Upper lobe of right lung (tissue), 1 donor: ENCODE data around the gene CFTR. TPM values are rescaled to one million over a fixed set of nuclear protein-coding genes. Genes with fewer than 3 reads are reported as not detected.
A peak's percentile ranks its signal among the peaks of the same experiment; 100 is the strongest.

Experiments
- ATAC-seq: fragments of 200-7000 bp; cut with Tn5 transposase; one replicate; pipeline ENCODE4 v1.9.1; 2020; ENCODE audit warnings: mild to moderate bottlenecking, moderate library complexity
- DNase-seq: peaks from one replicate; pipeline ENCODE4 v3.0.0-alpha.2; 2020
- H3K27ac ChIP-seq: fragments of 200-600 bp; one replicate; pipeline ENCODE4 v1.8.0; 2022
- H3K27me3 ChIP-seq: fragments of 200-600 bp; one replicate; pipeline ENCODE4 v1.8.0; 2022; ENCODE audit warnings: mild to moderate bottlenecking
- H3K36me3 ChIP-seq: fragments of 200-600 bp; one replicate; pipeline ENCODE4 v1.8.0; 2022
- H3K4me1 ChIP-seq: fragments of 200-600 bp; one replicate; pipeline ENCODE4 v1.8.0; 2022
- H3K4me3 ChIP-seq: fragments of 200-600 bp; one replicate; pipeline ENCODE4 v1.8.0; 2022; ENCODE audit warnings: mild to moderate bottlenecking
- H3K9me3 ChIP-seq: fragments of 200-600 bp; one replicate; pipeline ENCODE4 v1.8.0; 2022
- intact Hi-C: fragments of 100-400 bp; cut with DNase I; formaldehyde crosslinking; loops from one replicate; pipeline ENCODE4 v1.11.0; 2022
- total RNA-seq: library from RNA; stranded (reverse); fragmentation: NEBNext Ultra II Directional; extraction: Animal tissue kit (Norgen Biotek cat#: 25700); gene quantifications from one replicate; pipeline ENCODE4 v1.2.1, GENCODE V29; 2021
- TF ChIP-seq, protein P1 (sequence below): fragments of 200-600 bp; IDR thresholded peaks from one replicate; pipeline ENCODE4 v1.8.0; 2022; ENCODE audit warnings: antibody characterized with exemption
- donor health status: DM: no; HTN: yes; CAD: no; lungs with severe emphysema.

Gene CFTR
- total RNA-seq, 1 donor from 2014 or later = 28.0 TPM

GRCh38 chr7:117675497-117676435, 195.9 kb downstream of the CFTR start:
- no peak overlapping the region for H3K4me3 ChIP-seq
- no peak overlapping the region for H3K27ac ChIP-seq
- DNase-seq (no peak), ATAC-seq (no peak)
- TF ChIP-seq, protein P1, sequence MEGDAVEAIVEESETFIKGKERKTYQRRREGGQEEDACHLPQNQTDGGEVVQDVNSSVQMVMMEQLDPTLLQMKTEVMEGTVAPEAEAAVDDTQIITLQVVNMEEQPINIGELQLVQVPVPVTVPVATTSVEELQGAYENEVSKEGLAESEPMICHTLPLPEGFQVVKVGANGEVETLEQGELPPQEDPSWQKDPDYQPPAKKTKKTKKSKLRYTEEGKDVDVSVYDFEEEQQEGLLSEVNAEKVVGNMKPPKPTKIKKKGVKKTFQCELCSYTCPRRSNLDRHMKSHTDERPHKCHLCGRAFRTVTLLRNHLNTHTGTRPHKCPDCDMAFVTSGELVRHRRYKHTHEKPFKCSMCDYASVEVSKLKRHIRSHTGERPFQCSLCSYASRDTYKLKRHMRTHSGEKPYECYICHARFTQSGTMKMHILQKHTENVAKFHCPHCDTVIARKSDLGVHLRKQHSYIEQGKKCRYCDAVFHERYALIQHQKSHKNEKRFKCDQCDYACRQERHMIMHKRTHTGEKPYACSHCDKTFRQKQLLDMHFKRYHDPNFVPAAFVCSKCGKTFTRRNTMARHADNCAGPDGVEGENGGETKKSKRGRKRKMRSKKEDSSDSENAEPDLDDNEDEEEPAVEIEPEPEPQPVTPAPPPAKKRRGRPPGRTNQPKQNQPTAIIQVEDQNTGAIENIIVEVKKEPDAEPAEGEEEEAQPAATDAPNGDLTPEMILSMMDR = no peak
- H3K36me3 ChIP-seq = no peaks in the 10 kb centered on the region
- no peaks in the 10 kb centered on the region for H3K27me3 ChIP-seq
- H3K9me3 ChIP-seq = no peaks in the 10 kb centered on the region
- H3K4me1 ChIP-seq = no peaks in the 10 kb centered on the region
- intact Hi-C loops = no loop called here

DNA sequence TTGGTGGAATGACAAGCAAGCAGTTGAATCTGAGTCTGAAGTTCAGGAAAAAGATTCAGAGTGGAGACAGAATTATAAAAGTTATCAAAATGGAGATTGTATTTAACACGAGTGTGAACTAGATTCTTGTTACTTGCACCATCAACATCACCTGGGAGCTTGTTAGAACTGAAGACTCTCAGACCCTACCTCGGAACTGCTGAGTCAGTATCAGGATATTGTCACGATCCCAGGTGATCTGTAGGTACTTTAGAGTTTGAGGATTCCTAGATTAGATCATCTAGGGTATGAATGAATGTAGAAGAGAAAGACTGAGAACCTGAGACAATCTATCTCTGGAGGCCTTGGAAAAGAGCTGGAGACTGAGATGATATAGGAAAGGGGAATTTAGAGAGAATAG, 199.3 kb downstream of the CFTR start:
- no peaks in the 10 kb centered on the region for H3K9me3 ChIP-seq
- TF ChIP-seq, protein P1 = no peak
- no peak overlapping the region for H3K27ac ChIP-seq
- H3K4me3 ChIP-seq = no peak overlapping the region
- H3K36me3 ChIP-seq = no peaks in the 10 kb centered on the region
- no peaks in the 10 kb centered on the region for H3K4me1 ChIP-seq
- no peaks in the 10 kb centered on the region for H3K27me3 ChIP-seq
- ATAC-seq (no peak), DNase-seq (no peak)
- intact Hi-C loops = no loop called here

DNA sequence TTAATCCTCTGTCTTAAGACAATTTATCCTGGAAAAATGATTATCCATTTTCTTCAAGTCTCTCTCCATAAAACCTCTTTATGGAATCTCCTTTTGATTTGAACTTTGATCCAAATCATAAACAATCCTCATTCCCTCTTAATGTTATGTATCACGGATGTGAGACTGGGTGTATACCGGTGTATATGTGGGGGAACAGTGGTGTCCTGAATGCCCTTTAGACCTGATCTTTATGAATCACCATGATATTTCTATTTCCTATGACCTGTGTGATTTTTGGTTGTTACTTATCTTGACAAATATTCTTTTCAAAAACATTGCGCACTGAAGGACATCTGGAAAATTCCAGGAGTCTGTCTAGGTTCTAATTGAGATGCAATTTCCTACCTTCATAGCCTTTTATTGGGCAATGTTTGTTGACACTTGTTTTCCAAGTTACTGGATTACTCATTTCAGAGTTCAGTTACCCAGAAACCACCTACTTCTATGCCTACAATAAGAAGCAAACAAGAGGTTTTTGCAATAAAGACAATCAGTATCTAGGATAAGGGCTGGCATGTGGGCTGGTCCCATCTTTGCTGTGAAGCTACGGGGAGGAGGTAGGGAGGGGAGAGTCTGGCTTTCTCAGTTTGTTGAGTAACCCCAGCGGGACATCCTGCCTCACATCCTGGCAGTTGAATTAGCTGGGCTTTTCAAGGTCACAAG, 203.0 kb downstream of the CFTR start:
- Histone ChIP-seq H3K4me1 (no peaks in the 10 kb centered on the region), H3K27me3 (no peaks in the 10 kb centered on the region), H3K9me3 (no peaks in the 10 kb centered on the region), H3K4me3 (no peak overlapping the region), H3K36me3 (no peaks in the 10 kb centered on the region), H3K27ac (peak overlapping the region; percentile 6)
- DNase-seq = no peak
- ATAC-seq = peak; percentile 68
- TF ChIP-seq, protein P1 = no peak
- intact Hi-C loops = no loop called here

- ATAC-seq (no peak), DNase-seq (no peak)
- H3K36me3 ChIP-seq = no peaks in the 10 kb centered on the region
- H3K4me3 ChIP-seq = no peak overlapping the region
- no peaks in the 10 kb centered on the region for H3K4me1 ChIP-seq
- no peaks in the 10 kb centered on the region for H3K27me3 ChIP-seq
- intact Hi-C loops = no loop called here
- TF ChIP-seq, protein P1 = no peak
- peak overlapping the region; percentile 6 for H3K27ac ChIP-seq
- no peaks in the 10 kb centered on the region for H3K9me3 ChIP-seq
Measured at GRCh38 chr7:117683430-117684175, 203.8 kb downstream of the CFTR start.

GRCh38 chr7:117685795-117686194, 206.0 kb downstream of the CFTR start:
- no peak for ATAC-seq
- Histone ChIP-seq H3K9me3 (no peaks in the 10 kb centered on the region), H3K27me3 (no peaks in the 10 kb centered on the region), H3K36me3 (no peaks in the 10 kb centered on the region), H3K27ac (no peak overlapping the region), H3K4me1 (no peaks in the 10 kb centered on the region), H3K4me3 (no peak overlapping the region)
- no peak for DNase-seq
- TF ChIP-seq, protein P1 = no peak
- intact Hi-C loops = no loop called here
